HG02981 (cell line): ENCODE results near the gene MBD5.
"Not testable (repeated sequence)": the region's sequence is repeated elsewhere in the genome, so short reads cannot be mapped to it uniquely, and the experiment has no call there.

Experiments
- ATAC-seq: cut with Tn5 transposase; IDR thresholded peaks from one replicate; pipeline ENCODE4 v1.9.1; 2021; ENCODE audit warnings: mild to moderate bottlenecking, moderate library complexity; ENCODE audit not compliant: unreplicated experiment

Gene MBD5

DNA sequence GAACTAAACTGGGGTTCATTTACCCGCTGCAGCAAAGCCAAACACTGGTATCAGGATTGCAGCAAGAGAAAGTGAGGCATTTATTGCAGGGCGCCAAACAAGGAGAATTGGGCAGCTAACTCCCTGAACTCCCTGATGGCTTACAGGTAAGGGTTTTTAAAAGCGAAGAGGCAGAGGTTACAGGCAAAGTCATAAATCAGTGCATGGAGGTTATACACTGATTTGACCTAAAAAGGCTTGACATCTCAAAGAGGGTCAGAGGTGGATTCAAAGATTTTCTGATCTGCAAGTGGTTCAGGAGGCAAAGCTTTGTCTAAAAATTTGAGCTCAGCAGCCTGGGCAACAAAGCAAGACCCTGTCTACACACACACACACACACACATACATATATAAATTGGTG is 520.9 kb downstream of the MBD5 start:
- ATAC-seq = no peak

DNA sequence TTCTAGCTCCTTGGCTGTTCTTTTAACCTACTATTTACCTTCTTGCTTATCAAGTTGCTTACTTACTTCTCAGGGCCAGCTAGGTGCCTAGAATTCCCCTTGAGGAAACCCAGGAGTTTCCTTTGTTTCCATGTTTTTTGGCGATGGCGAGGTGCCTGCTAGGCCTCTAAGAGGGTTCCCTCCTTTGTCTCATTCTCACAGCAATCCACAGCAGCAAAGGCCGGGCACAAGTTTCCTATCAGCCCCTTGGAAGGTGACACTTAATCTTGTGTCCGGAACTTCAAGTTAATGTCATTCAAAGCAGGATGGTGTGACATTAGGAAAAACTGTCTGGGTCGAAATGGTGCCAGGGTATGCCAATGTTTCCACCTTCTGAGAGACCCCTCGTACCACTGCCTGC is 521.7 kb downstream of the MBD5 start:
- no peak for ATAC-seq

DNA sequence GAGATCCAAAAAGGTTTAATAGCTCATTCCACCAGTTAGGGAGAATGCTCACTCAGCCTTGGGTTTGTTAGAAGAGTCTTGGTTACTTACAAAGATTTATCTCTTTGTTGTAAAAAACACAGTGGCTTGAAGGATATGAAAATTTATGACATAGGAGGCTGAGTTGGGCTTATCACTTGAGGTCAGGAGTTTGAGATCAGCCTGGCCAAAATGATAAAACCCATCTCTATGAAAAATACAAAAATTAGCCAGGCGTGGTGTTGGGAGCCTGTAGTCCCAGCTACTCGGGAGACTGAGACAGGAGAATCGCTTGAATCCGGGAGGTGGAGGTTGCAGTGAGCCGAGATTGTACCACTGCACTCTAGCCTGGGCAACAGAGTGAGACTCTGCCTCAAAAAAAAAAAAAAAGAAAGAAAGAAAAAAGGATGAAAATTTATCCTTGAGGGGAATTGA is 522.2 kb downstream of the MBD5 start:
- ATAC-seq = not testable (repeated sequence)

DNA sequence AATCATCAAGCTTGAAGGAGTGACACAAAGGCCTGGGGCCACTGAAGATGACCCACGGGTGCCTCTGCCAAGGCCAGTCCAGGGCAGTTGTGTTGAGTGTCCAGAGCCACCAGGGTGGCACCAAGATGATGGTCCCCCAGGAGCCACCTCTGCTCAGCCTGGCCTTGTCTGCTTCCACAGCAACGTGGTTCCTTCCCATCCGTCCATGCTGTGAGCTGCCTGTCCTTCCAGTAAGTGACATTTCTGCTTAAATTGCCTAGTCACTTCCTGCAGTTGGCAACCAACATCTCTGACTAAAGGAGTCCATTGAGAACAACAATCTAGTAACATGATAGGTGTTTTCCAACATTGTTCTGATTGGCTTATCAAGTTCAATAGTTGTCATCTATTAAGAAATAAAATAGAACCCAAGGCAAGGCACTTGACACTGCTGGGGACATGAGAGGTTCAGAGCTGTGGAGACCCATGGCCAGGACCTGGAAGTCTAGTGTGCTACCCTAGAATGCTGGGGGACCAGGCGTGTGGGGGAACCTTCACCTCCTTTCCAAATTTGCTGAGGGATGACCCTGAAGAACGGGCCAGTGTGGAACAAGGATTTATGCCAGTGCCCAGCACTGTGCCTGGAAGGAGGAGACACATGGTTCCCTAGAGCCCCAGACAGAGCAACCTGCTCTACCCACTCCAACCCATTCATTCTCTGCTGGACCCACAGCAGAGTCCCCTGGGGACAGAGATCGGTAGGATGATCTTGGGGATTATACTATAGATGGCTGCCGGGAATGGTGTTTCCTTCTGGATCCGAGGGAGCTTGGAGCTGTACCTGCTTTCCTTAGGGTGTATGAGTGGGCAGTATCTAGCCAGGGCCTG is 524.7 kb downstream of the MBD5 start:
- ATAC-seq = no peak

DNA sequence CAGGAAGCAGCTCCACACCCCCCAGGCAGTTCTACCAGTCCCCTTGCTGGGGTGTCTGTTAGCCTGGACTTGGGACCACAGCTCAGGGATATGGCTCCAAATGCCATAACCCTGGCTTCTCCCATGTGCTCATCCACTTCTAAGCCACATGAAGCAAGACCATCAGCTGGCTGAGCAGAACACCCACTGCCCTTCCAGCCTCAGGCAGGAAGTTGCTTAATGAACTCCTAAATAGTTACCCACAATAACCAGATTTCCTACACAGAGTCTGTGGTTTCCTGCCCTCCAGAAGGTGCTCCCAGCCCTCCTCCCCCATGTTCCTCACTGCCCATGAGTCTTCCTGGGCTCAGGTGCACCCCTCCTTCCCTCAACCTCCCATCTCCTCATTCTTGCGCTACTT is 525.4 kb downstream of the MBD5 start:
- ATAC-seq = no peak

DNA sequence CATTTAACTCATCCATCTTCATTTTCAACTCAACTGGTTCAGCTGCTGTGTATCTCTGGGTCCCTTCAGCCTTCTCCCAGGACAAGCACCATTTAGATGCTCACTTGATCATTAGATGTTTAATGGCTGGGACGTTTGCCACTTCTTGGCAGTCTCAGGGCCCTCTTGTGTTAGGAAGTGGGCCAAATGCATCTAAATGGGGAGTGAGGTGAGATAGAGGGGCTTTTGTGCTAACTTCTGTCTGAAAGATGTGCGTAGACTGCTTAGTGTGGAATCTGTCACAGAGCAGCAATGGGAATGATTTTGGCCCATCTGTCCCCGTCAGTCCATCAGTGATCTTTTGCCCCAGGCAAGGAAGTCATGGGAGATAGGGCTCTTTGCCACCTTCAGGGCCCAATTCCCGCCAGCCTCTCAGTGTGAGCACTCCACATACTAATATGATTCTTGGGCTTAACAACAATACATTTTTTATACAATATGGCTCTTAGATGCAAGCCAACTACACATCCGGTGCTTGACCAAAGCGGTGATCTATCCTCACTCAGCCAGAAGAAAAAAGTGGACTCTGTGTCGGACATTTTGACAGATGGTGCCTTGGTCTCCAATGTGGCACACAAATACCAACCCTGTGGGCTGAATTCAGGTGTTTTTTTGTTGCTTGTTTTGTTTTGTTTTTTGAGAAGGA is 528.0 kb downstream of the MBD5 start:
- no peak for ATAC-seq

DNA sequence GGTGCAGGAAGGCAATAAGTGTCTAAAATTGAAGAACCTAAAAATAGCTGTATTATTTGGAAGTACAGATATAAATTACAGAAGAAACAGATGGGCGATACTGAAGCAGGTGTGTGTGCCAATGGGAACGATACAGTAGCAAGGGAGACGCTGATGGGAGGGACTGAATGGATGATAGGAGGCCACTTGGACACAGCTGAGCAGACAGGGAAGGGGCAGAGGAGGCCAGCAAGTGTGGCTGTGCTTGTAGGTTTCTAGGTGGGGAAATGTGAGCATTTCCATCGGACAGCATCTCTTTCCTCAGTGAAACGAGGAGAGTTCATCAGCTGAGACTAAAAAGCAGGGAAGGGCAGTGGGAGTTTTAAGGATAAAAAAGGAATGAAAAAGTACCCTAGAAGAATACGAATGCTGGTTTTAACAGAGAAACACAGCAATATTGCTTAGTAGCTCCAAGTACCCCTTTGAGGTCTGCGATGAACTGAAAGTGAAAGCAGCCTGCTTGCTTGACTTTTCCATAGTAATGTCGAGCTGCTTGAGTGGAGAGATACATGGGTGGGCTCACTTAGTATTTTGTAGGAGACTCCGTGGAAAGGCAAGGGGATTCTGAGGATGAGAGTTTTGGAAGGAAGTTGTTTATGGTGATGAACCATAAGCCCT is 531.9 kb downstream of the MBD5 start:
- ATAC-seq = no peak

DNA sequence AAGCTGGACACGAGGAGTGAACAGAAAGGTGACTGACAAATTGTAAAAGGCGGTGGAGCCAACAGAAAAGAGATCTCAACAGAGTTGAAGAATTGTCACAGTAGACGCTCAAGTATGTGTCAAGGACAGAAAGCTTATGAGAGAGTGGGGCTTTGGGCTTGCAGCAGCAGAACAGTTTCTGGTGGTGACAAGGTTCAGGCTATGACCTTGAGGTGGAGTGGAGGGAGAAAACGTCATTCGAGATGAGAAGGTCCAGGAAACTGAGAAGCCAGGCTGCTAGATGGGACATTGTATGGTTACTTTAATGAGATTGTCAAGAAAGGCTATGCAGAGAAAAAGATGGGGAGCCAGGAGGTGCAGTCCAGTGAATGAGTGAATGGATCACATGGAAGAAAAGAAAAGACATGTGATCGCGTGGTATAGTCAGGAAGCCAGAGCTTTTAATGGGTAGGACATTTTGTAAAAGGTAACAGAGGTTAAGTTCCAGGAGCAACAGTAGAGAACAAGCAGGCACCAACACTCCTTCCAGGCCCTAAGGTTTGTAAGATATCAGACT is 532.5 kb downstream of the MBD5 start:
- ATAC-seq = no peak

DNA sequence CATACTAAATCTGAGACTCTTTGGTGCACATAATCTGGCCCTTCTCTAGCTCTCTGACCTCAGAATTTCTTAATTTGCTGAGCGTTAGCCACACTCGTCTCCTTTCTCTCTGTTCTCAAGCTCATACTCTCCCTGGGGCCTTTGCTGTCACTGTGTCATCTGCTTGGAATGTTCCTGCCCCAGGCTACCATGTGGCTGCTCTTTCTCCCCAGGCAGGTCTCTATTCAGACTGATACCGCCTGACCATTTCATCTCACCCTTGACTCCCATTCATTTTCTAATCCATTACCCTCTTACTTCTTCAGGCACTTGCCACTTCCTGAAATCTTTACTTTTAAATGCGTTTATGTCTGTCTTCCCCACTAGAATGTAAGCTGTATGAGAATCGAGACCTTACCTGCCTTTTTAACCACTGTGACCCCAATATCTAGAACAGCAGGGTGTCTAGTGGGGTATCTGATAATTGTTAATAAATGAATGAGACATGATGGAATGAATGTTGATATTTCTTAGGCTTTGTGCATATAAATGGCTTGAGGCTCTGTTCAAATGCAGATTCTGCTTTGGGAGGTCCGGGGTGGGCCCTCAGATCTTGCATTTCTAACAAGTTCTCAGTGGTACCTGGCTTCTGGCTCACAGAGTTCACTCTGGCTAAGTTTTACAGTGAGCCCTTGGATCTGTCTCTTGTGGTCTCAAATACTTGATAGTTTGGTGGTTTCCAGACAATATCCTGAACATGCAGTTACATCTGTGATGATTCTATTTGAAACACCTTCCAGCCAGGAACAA is 533.8 kb downstream of the MBD5 start:
- ATAC-seq = no peak

DNA sequence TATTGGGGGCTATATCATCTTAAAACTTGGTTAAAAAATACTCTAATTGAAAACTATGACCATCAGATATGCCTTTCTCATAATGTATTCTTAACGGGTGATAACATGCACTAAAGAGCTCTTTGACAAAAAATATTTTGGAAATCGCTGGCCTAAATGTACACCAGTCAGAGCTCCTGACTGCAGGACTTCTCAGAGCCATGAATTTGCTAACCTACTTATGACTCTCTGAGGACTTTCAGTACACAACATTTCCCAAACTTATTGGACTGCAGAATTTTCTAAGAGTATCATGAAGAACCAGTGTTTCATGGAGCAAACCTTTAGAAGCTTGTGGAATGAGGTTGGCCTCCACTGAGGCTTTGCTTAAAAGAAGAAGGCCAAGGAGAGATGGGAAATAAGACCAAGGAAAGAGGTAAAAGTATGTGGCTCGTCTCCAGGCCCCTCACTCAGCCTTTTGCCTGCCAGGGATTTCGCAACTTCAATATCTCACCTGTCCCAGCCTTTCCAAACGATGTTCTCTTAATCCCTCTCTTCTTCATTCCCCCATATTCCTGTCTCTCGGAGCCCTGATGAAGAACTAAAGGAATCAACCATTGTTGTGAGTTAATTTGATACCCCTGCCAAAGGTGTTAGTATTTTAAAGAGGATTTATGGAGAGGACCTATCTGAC is 534.9 kb downstream of the MBD5 start:
- no peak for ATAC-seq

DNA sequence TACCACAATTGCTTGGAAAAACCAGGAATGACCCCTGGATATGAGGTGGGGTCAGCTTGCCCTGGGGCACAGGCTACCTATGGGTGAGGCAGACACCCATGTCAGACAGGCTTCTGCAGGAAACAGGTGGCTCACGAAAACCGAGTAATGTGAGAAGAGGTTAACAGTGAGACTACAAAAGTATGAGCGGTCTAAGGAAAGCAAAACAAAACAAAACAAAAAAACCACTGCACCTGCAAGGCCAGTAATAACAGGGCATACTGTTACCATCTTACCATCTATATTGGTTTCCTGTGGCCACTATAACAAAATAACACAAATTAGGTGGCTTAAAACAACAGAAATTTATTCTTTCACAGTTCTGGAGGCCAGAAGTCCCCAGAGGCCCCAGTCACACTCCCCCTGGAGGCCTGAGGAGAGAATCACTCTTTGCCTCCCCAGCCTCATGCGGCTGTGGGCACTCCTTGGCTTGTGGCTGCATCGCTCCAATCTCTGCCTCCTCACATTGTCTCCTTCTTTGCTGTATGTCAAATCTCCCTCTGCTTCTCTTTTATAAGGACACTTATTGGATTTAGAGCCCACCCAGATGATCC is 537.0 kb downstream of the MBD5 start:
- ATAC-seq = peak; percentile 79

DNA sequence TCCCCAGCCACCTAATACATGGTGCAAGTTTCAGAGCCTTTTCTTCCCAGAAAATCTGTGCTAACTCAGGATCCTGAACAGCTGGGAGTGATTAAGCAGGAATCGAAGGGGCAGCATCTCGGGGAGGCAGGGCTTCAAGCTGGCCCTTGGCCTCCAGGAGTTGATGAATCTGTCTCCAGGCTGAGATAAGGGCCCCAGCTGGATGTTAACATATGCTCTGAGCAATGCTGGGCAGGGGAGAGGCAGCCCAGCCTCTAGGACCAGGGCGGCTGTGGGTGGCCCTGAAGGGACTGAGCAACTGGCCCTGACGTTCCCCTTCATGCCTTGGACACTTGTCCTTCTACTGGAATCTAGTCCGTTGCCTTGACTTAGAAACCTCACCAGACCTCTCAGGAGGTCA is 539.6 kb downstream of the MBD5 start:
- no peak for ATAC-seq

DNA sequence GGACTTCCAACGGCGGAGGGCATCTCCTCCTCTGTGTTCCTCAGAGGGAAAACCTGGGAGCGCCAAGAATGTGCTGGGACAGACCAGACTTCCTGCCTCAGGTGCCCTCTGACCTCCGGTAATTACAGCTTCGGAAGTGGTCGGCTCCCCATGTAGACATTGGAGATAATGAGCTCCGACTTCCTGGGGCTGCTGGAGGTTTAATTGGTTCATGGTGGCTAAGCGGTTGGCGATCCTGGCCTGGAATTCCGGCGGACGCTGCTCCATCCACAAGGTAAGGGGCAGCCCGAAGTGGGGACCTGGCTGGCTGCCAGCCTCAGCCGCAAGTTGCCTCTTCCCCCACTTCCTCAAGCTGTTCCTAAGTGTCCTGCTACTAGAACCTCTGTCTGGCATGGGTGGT is 540.5 kb downstream of the MBD5 start:
- ATAC-seq = no peak

DNA sequence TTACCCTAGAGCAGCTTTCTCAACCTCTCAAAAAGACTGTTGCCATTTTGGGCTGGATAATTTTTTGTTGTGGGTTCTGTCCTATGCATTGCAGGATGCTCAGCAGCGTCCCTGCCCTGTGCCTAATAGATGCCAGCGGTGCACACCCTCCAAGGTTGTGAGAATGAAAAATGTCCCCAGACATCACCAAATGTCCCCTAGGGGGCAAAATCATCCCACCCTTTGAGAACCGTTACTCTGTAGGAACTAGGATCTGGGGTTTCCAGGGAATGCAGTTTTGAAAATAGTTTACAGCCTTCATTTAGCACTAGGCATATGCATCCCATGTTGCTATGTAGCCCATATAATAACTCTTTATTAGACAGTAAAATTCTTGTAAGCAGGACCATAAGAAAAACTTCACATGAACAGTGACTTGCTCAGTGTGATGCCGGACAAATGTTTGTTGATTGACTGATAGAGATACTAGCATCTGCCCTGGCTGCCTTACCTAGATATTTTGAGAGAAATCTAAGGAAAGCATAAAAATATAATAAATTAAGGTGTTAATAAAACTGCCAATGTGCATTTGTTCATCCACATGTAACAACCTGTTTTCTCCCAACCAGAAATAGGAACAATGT is 544.5 kb downstream of the MBD5 start:
- no peak for ATAC-seq
